Measurements from ENCODE around the gene CTSG.
"Not testable (repeated sequence)": the region's sequence is repeated elsewhere in the genome, so short reads cannot be mapped to it uniquely, and the experiment has no call there.

The CTSG gene

DNA sequence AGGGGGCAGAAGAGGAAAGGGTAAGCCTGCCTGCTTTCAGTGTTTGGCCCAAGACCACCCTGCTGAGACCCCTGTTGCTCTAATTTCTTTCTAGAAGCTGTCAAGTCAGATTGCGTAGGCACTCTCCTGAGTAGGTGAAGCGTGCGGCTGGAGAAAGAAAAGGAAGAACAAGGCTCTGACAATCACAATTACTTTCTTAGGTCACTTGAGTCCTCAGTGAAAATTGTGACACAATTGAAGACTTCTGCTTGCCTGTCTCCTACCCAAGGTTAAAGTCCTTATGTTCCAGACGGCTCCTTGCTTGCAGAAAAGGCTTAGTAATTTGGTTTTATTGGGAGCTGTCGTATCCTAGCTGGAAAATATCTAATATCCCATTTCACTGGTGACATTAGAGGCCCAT is 721 bp upstream of the CTSG start:
- no peak for DNase-seq (ENCODE audit: low read depth, low spot score)
- Histone ChIP-seq H3K9ac (ENCODE audit: insufficient read length, low read depth) (no peak overlapping the region), H3K27me3 (ENCODE audit: insufficient read depth, insufficient read length) (no peaks in the 10 kb centered on the region), H3K36me3 (ENCODE audit: insufficient read depth, insufficient read length, low read length) (no peaks in the 10 kb centered on the region), H3K9me3 (ENCODE audit: insufficient read depth, low read length) (no peaks in the 10 kb centered on the region), H3K4me3 (ENCODE audit: insufficient read length, low read depth) (no peak overlapping the region), H3K4me1 (ENCODE audit: insufficient read depth, insufficient read length) (no peaks in the 10 kb centered on the region)
- no peak for TF ChIP-seq ZNF274 (IDR thresholded peaks at IDR 0.05; ENCODE audit: low read depth, low read length)
- TF ChIP-seq YY1 (IDR thresholded peaks at IDR 0.05; ENCODE audit: insufficient read depth, insufficient read length): no peak
- no peak for TF ChIP-seq SUZ12 (IDR thresholded peaks at IDR 0.05; ENCODE audit: extremely low read depth, insufficient read depth, insufficient read length)

DNA sequence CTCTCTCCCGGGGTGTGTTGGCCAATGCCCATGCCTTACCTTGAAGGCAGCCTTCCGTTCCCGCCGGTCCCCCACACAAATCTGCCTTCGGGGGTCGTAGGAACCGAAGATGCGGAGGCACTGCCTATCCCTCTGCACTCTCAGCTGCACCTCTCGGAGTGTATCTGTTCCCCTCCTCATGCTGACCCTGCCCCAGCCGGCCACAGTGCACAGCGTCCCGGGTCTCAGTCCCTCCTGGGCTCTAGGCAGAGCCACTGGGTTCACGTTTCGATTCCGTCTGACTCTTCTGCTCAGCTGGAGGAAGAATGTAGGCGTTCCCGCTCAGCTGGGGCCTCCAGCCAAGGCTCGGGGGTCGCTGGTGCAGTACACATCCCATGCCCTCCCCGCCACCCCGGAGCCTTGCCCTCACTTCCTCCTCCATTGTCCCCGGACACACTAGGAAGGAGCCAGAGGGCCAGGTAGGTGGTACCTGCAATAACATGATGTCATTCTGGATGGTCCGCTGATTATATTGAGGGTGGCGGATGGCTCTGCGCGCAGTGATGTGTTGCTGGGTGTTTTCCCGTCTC is 1.8 kb downstream of the CTSG start:
- Histone ChIP-seq H3K27me3 (ENCODE audit: insufficient read depth, insufficient read length) (no peaks in the 10 kb centered on the region), H3K4me3 (ENCODE audit: insufficient read length, low read depth) (no peak overlapping the region), H3K9me3 (ENCODE audit: insufficient read depth, low read length) (no peaks in the 10 kb centered on the region), H3K36me3 (ENCODE audit: insufficient read depth, insufficient read length, low read length) (no peaks in the 10 kb centered on the region), H3K9ac (ENCODE audit: insufficient read length, low read depth) (no peak overlapping the region), H3K4me1 (ENCODE audit: insufficient read depth, insufficient read length) (no peaks in the 10 kb centered on the region)
- DNase-seq (ENCODE audit: low read depth, low spot score): no peak
- TF ChIP-seq YY1 (IDR thresholded peaks at IDR 0.05; ENCODE audit: insufficient read depth, insufficient read length) (no peak), SUZ12 (IDR thresholded peaks at IDR 0.05; ENCODE audit: extremely low read depth, insufficient read depth, insufficient read length) (no peak), ZNF274 (IDR thresholded peaks at IDR 0.05; ENCODE audit: low read depth, low read length) (no peak)

DNA sequence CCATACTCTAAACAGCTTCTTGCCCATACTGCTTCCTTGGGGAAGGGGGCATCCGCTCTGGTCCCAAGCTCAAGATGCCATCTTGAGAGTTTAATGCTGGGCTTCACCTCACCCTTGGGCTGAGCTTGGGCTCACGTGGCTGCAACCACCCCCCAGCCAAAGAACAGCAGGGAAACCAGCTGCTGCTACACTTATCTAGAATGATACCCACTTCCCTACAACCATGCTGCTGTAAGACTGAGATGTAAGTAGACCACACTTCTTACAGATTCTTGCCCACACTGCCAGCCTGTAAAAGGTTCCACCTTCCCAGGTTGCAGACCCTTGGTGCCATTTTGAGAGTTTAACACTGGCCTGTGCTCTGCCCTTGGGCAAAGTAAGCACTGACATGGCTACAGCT is 9.7 kb downstream of the CTSG start:
- Histone ChIP-seq H3K4me3 (ENCODE audit: insufficient read length, low read depth) (no peak overlapping the region), H3K9ac (ENCODE audit: insufficient read length, low read depth) (no peak overlapping the region), H3K27me3 (ENCODE audit: insufficient read depth, insufficient read length) (no peaks in the 10 kb centered on the region), H3K4me1 (ENCODE audit: insufficient read depth, insufficient read length) (no peaks in the 10 kb centered on the region), H3K36me3 (ENCODE audit: insufficient read depth, insufficient read length, low read length) (no peaks in the 10 kb centered on the region), H3K9me3 (ENCODE audit: insufficient read depth, low read length) (peaks cover 19% of the 10 kb centered on the region; the same call in 1 of the 2 replicates)
- no peak for DNase-seq (ENCODE audit: low read depth, low spot score)
- TF ChIP-seq YY1 (IDR thresholded peaks at IDR 0.05; ENCODE audit: insufficient read depth, insufficient read length): no peak

DNA sequence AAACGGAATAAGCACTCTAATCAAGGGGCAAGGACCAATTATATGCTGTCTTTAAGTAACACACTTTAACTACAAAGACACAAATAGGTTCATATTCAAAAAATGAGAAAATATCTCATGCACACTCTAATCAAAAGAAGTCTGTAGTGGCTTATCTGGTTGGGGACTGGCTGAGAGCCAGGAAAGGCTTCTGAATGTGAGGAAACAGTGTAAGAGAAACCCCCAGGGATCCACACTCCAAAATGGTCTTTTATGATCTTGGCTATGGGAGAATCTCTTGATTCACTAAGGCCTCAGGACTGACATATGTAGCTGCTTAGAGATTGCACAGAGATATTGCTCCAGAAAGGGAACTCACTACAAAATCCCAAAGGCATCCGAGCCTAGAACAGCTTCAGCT is 10.3 kb downstream of the CTSG start:
- DNase-seq (ENCODE audit: low read depth, low spot score): no peak
- Histone ChIP-seq H3K27me3 (ENCODE audit: insufficient read depth, insufficient read length) (no peaks in the 10 kb centered on the region), H3K9me3 (ENCODE audit: insufficient read depth, low read length) (peaks cover 19% of the 10 kb centered on the region; the same call in 1 of the 2 replicates), H3K4me1 (ENCODE audit: insufficient read depth, insufficient read length) (no peaks in the 10 kb centered on the region), H3K9ac (ENCODE audit: insufficient read length, low read depth) (no peak overlapping the region), H3K4me3 (ENCODE audit: insufficient read length, low read depth) (no peak overlapping the region), H3K36me3 (ENCODE audit: insufficient read depth, insufficient read length, low read length) (no peaks in the 10 kb centered on the region)
- no peak for TF ChIP-seq ZNF274 (IDR thresholded peaks at IDR 0.05; ENCODE audit: low read depth, low read length)
- TF ChIP-seq YY1 (IDR thresholded peaks at IDR 0.05; ENCODE audit: insufficient read depth, insufficient read length): no peak
- TF ChIP-seq SUZ12 (IDR thresholded peaks at IDR 0.05; ENCODE audit: extremely low read depth, insufficient read depth, insufficient read length): no peak

DNA sequence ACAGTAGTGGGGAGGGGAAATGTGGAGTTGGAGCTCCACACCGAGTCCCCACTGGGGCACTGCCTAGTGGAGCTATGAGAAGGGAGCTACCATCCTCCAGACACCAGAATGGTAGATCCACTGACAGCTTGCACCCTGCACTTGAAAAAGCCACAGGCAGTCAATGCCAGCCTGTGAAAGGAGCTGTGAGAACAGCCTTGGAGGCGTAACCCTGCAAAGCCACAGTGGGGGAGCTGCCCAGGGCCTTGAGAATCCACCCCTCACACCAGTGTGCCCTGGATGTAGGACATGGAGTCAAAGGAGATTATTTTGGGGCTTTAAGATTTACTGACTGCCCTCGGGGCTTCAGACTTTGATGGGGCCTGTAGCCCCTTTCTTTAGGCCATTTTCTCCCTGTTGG is 12.5 kb downstream of the CTSG start:
- H3K9me3 ChIP-seq (ENCODE audit: insufficient read depth, low read length): peaks cover 19% of the 10 kb centered on the region; the same call in 1 of the 2 replicates
- H3K4me1 ChIP-seq (ENCODE audit: insufficient read depth, insufficient read length): no peaks in the 10 kb centered on the region
- H3K9ac ChIP-seq (ENCODE audit: insufficient read length, low read depth): no peak overlapping the region
- H3K27me3 ChIP-seq (ENCODE audit: insufficient read depth, insufficient read length): no peaks in the 10 kb centered on the region
- DNase-seq (ENCODE audit: low read depth, low spot score): no peak
- TF ChIP-seq YY1 (IDR thresholded peaks at IDR 0.05; ENCODE audit: insufficient read depth, insufficient read length) (no peak), SUZ12 (IDR thresholded peaks at IDR 0.05; ENCODE audit: extremely low read depth, insufficient read depth, insufficient read length) (no peak), ZNF274 (IDR thresholded peaks at IDR 0.05; ENCODE audit: low read depth, low read length) (no peak)
- no peaks in the 10 kb centered on the region for H3K36me3 ChIP-seq (ENCODE audit: insufficient read depth, insufficient read length, low read length)
- no peak overlapping the region for H3K4me3 ChIP-seq (ENCODE audit: insufficient read length, low read depth)

DNA sequence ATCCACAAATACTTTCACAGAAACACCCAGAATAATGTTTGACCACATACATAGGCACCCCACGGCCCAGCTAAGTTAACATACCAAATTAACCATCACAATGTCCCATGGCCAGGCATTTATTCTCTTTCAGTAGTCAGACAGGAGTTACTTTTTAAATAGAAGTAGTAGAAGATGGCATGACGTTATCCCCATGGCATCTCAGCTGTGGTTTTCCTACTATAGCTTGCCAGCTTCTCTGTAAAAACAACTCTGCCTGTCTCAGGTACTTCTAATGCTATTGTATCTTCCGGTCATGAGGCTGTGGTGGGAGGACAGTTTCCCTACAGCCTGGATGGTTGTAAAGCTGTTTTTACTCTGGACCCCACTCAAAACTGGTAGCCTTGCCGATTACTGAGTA is 19.3 kb downstream of the CTSG start:
- Histone ChIP-seq H3K36me3 (ENCODE audit: insufficient read depth, insufficient read length, low read length) (no peaks in the 10 kb centered on the region), H3K4me3 (ENCODE audit: insufficient read length, low read depth) (no peak overlapping the region), H3K4me1 (ENCODE audit: insufficient read depth, insufficient read length) (no peaks in the 10 kb centered on the region), H3K27me3 (ENCODE audit: insufficient read depth, insufficient read length) (no peaks in the 10 kb centered on the region), H3K9me3 (ENCODE audit: insufficient read depth, low read length) (0 out of 2 replicates have a peak, but pooled peaks cover under 1% of the 10 kb centered on the region), H3K9ac (ENCODE audit: insufficient read length, low read depth) (no peak overlapping the region)
- no peak for DNase-seq (ENCODE audit: low read depth, low spot score)
- TF ChIP-seq ZNF274 (IDR thresholded peaks at IDR 0.05; ENCODE audit: low read depth, low read length): no peak
- TF ChIP-seq SUZ12 (IDR thresholded peaks at IDR 0.05; ENCODE audit: extremely low read depth, insufficient read depth, insufficient read length): no peak

DNA sequence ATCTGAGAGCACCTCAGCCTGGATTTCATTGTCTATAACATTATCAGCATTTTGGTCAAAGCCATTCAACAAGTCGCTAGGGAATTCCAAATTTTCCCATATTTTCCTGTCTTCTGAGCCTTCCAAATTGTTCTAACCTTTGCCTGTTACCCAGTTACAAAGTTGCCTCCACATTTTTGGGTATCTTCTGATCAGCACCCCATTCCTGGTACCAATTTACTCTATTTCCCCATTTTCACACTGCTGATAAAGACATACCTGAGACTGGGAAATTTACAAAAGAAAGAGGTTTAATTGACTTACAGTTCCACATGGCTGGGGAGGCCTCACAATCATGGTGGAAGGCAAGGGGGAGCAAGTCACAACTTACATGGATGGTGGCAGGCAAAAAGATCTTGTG is 27.0 kb downstream of the CTSG start:
- not testable (repeated sequence) for H3K36me3 ChIP-seq (ENCODE audit: insufficient read depth, insufficient read length, low read length); H3K4me3 ChIP-seq (ENCODE audit: insufficient read length, low read depth); H3K4me1 ChIP-seq (ENCODE audit: insufficient read depth, insufficient read length); H3K9me3 ChIP-seq (ENCODE audit: insufficient read depth, low read length); H3K9ac ChIP-seq (ENCODE audit: insufficient read length, low read depth); DNase-seq (ENCODE audit: low read depth, low spot score); H3K27me3 ChIP-seq (ENCODE audit: insufficient read depth, insufficient read length)
